ENCODE measurements around the gene ADCY9.

DNA sequence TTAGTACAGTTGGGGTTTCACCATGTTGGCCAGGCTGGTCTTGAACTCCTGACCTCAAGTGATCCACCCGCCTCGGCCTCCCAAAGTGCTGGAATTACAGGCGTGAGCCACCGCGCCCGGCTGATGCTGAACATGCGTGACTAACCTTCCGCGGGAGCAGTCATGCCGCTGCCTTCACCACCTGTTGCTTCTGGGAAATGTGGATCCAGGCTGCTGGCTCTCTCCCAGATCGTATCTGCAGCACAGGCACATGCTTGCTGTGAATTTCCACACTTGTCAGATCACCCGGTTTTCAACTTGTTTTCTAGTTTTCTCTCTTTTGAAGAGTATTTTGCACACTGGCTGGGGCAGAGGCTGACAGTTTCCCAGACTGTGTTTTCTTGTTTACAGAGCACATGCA lies 97.9 kb downstream of the ADCY9 start:
- TF ChIP-seq, protein P1, sequence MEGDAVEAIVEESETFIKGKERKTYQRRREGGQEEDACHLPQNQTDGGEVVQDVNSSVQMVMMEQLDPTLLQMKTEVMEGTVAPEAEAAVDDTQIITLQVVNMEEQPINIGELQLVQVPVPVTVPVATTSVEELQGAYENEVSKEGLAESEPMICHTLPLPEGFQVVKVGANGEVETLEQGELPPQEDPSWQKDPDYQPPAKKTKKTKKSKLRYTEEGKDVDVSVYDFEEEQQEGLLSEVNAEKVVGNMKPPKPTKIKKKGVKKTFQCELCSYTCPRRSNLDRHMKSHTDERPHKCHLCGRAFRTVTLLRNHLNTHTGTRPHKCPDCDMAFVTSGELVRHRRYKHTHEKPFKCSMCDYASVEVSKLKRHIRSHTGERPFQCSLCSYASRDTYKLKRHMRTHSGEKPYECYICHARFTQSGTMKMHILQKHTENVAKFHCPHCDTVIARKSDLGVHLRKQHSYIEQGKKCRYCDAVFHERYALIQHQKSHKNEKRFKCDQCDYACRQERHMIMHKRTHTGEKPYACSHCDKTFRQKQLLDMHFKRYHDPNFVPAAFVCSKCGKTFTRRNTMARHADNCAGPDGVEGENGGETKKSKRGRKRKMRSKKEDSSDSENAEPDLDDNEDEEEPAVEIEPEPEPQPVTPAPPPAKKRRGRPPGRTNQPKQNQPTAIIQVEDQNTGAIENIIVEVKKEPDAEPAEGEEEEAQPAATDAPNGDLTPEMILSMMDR (IDR thresholded peaks at IDR 0.05) = no peak
- no peak for TF ChIP-seq POLR2A (IDR thresholded peaks at IDR 0.05)

Measured in breast epithelium (tissue), 3 donors.